ENCODE results near the gene OPA1.

Gene OPA1

GRCh38 chr3:193656878-193657282 lies 63.9 kb downstream of the OPA1 start:
- H3K27me3 ChIP-seq (ENCODE audit: control insufficient read depth, insufficient read depth, low read length): no peaks in the 10 kb centered on the region
- H3K36me3 ChIP-seq (ENCODE audit: insufficient read depth, low read length): peaks cover 54% of the 10 kb centered on the region

GRCh38 chr3:193660171-193660570 lies 67.2 kb downstream of the OPA1 start:
- H3K27me3 ChIP-seq (ENCODE audit: control insufficient read depth, insufficient read depth, low read length): no peaks in the 10 kb centered on the region
- H3K4me1 ChIP-seq (ENCODE audit: control insufficient read depth, insufficient read depth, low read length): no peaks in the 10 kb centered on the region
- peaks cover 59% of the 10 kb centered on the region for H3K36me3 ChIP-seq (ENCODE audit: insufficient read depth, low read length)
- no peak overlapping the region for H3K4me3 ChIP-seq (ENCODE audit: low read length)
- H3K4me2 ChIP-seq (ENCODE audit: low read length): no peak overlapping the region
- H3K9me3 ChIP-seq (replicated peaks; ENCODE audit: low read length): no peaks in the 10 kb centered on the region
- H3K9ac ChIP-seq (ENCODE audit: low read depth, low read length): no peak overlapping the region

More at GRCh38 chr3:193656878-193657282, 63.9 kb downstream of the OPA1 start:
- H3K9me3 ChIP-seq (replicated peaks; ENCODE audit: low read length): no peaks in the 10 kb centered on the region
- no peak overlapping the region for H3K9ac ChIP-seq (ENCODE audit: low read depth, low read length)
- no peak overlapping the region for H3K4me2 ChIP-seq (ENCODE audit: low read length)
- H3K4me1 ChIP-seq (ENCODE audit: control insufficient read depth, insufficient read depth, low read length): no peaks in the 10 kb centered on the region
- no peak overlapping the region for H3K4me3 ChIP-seq (ENCODE audit: low read length)

- H3K9me3 ChIP-seq (replicated peaks; ENCODE audit: low read length): no peaks in the 10 kb centered on the region
- no peak overlapping the region for H3K4me2 ChIP-seq (ENCODE audit: low read length)
- no peaks in the 10 kb centered on the region for H3K27me3 ChIP-seq (ENCODE audit: control insufficient read depth, insufficient read depth, low read length)
- no peak overlapping the region for H3K4me3 ChIP-seq (ENCODE audit: low read length)
- H3K36me3 ChIP-seq (ENCODE audit: insufficient read depth, low read length): peaks cover 56% of the 10 kb centered on the region
- H3K9ac ChIP-seq (ENCODE audit: low read depth, low read length): no peak overlapping the region
- H3K4me1 ChIP-seq (ENCODE audit: control insufficient read depth, insufficient read depth, low read length): no peaks in the 10 kb centered on the region
These were observed 67.8 kb downstream of the OPA1 start for GRCh38 chr3:193660698-193661411.

- Histone ChIP-seq H3K9me3 (replicated peaks; ENCODE audit: low read length) (no peaks in the 10 kb centered on the region), H3K36me3 (ENCODE audit: insufficient read depth, low read length) (peaks cover 53% of the 10 kb centered on the region), H3K4me2 (ENCODE audit: low read length) (no peak overlapping the region), H3K4me1 (ENCODE audit: control insufficient read depth, insufficient read depth, low read length) (no peaks in the 10 kb centered on the region), H3K9ac (ENCODE audit: low read depth, low read length) (no peak overlapping the region), H3K4me3 (ENCODE audit: low read length) (no peak overlapping the region), H3K27me3 (ENCODE audit: control insufficient read depth, insufficient read depth, low read length) (no peaks in the 10 kb centered on the region)
These were observed 69.8 kb downstream of the OPA1 start for GRCh38 chr3:193662757-193663322.

- peaks cover 49% of the 10 kb centered on the region for H3K36me3 ChIP-seq (ENCODE audit: insufficient read depth, low read length)
- H3K4me3 ChIP-seq (ENCODE audit: low read length): no peak overlapping the region
- no peak overlapping the region for H3K9ac ChIP-seq (ENCODE audit: low read depth, low read length)
- H3K4me1 ChIP-seq (ENCODE audit: control insufficient read depth, insufficient read depth, low read length): no peaks in the 10 kb centered on the region
- no peak overlapping the region for H3K4me2 ChIP-seq (ENCODE audit: low read length)
- no peaks in the 10 kb centered on the region for H3K9me3 ChIP-seq (replicated peaks; ENCODE audit: low read length)
- H3K27me3 ChIP-seq (ENCODE audit: control insufficient read depth, insufficient read depth, low read length): no peaks in the 10 kb centered on the region
These were observed 72.5 kb downstream of the OPA1 start for GRCh38 chr3:193665370-193665989.

- Histone ChIP-seq H3K4me3 (ENCODE audit: low read length) (no peak overlapping the region), H3K4me2 (ENCODE audit: low read length) (no peak overlapping the region), H3K4me1 (ENCODE audit: control insufficient read depth, insufficient read depth, low read length) (no peaks in the 10 kb centered on the region), H3K9ac (ENCODE audit: low read depth, low read length) (no peak overlapping the region), H3K27me3 (ENCODE audit: control insufficient read depth, insufficient read depth, low read length) (no peaks in the 10 kb centered on the region), H3K9me3 (replicated peaks; ENCODE audit: low read length) (no peaks in the 10 kb centered on the region), H3K36me3 (ENCODE audit: insufficient read depth, low read length) (peaks cover 21% of the 10 kb centered on the region)
These were observed 80.8 kb downstream of the OPA1 start for GRCh38 chr3:193673845-193674244.

- no peak overlapping the region for H3K4me2 ChIP-seq (ENCODE audit: low read length)
- H3K4me1 ChIP-seq (ENCODE audit: control insufficient read depth, insufficient read depth, low read length): no peaks in the 10 kb centered on the region
These were observed 81.7 kb downstream of the OPA1 start for GRCh38 chr3:193674714-193675113.

GRCh38 chr3:193677734-193678133 lies 84.7 kb downstream of the OPA1 start:
- H3K4me1 ChIP-seq (ENCODE audit: control insufficient read depth, insufficient read depth, low read length): no peaks in the 10 kb centered on the region
- no peak overlapping the region for H3K9ac ChIP-seq (ENCODE audit: low read depth, low read length)
- no peaks in the 10 kb centered on the region for H3K27me3 ChIP-seq (ENCODE audit: control insufficient read depth, insufficient read depth, low read length)
- peaks cover 17% of the 10 kb centered on the region for H3K36me3 ChIP-seq (ENCODE audit: insufficient read depth, low read length)
- H3K4me3 ChIP-seq (ENCODE audit: low read length): no peak overlapping the region
- no peaks in the 10 kb centered on the region for H3K9me3 ChIP-seq (replicated peaks; ENCODE audit: low read length)
- no peak overlapping the region for H3K4me2 ChIP-seq (ENCODE audit: low read length)

More at GRCh38 chr3:193674714-193675113, 81.7 kb downstream of the OPA1 start:
- Histone ChIP-seq H3K9ac (ENCODE audit: low read depth, low read length) (no peak overlapping the region), H3K4me3 (ENCODE audit: low read length) (no peak overlapping the region), H3K27me3 (ENCODE audit: control insufficient read depth, insufficient read depth, low read length) (no peaks in the 10 kb centered on the region), H3K36me3 (ENCODE audit: insufficient read depth, low read length) (peaks cover 14% of the 10 kb centered on the region), H3K9me3 (replicated peaks; ENCODE audit: low read length) (no peaks in the 10 kb centered on the region)

- no peaks in the 10 kb centered on the region for H3K9me3 ChIP-seq (replicated peaks; ENCODE audit: low read length)
- no peak overlapping the region for H3K4me3 ChIP-seq (ENCODE audit: low read length)
- H3K4me2 ChIP-seq (ENCODE audit: low read length): no peak overlapping the region
- no peaks in the 10 kb centered on the region for H3K27me3 ChIP-seq (ENCODE audit: control insufficient read depth, insufficient read depth, low read length)
- peaks cover 10% of the 10 kb centered on the region for H3K36me3 ChIP-seq (ENCODE audit: insufficient read depth, low read length)
- no peak overlapping the region for H3K9ac ChIP-seq (ENCODE audit: low read depth, low read length)
- no peaks in the 10 kb centered on the region for H3K4me1 ChIP-seq (ENCODE audit: control insufficient read depth, insufficient read depth, low read length)
These were observed 87.2 kb downstream of the OPA1 start for GRCh38 chr3:193680220-193680619.

GRCh38 chr3:193681631-193682030 lies 88.6 kb downstream of the OPA1 start:
- Histone ChIP-seq H3K36me3 (ENCODE audit: insufficient read depth, low read length) (peaks cover 10% of the 10 kb centered on the region), H3K4me2 (ENCODE audit: low read length) (no peak overlapping the region), H3K9me3 (replicated peaks; ENCODE audit: low read length) (no peaks in the 10 kb centered on the region), H3K27me3 (ENCODE audit: control insufficient read depth, insufficient read depth, low read length) (no peaks in the 10 kb centered on the region), H3K4me3 (ENCODE audit: low read length) (no peak overlapping the region), H3K4me1 (ENCODE audit: control insufficient read depth, insufficient read depth, low read length) (no peaks in the 10 kb centered on the region), H3K9ac (ENCODE audit: low read depth, low read length) (no peak overlapping the region)

GRCh38 chr3:193686665-193687483 lies 93.9 kb downstream of the OPA1 start:
- Histone ChIP-seq H3K9ac (ENCODE audit: low read depth, low read length) (no peak overlapping the region), H3K36me3 (ENCODE audit: insufficient read depth, low read length) (peaks cover 5% of the 10 kb centered on the region), H3K9me3 (replicated peaks; ENCODE audit: low read length) (no peaks in the 10 kb centered on the region), H3K4me2 (ENCODE audit: low read length) (no peak overlapping the region), H3K4me1 (ENCODE audit: control insufficient read depth, insufficient read depth, low read length) (no peaks in the 10 kb centered on the region), H3K4me3 (ENCODE audit: low read length) (no peak overlapping the region), H3K27me3 (ENCODE audit: control insufficient read depth, insufficient read depth, low read length) (no peaks in the 10 kb centered on the region)

All from skeletal muscle satellite cell (primary cell).